H1 (cell line): ENCODE results near the gene ST6GALNAC5. TPM values are rescaled to one million over a fixed set of nuclear protein-coding genes. Genes with fewer than 3 reads are reported as not detected.

Source experiments
- CTCF ChIA-PET: fragments of 300-600 bp; sonication (Branson Sonifier 250); formaldehyde crosslinking; loops from one replicate; lab custom pipeline; 2021; ENCODE audit not compliant: partially characterized antibody; lab: Charles Lee
- POLR2A ChIA-PET: fragments of 300-600 bp; sonication (Branson Sonifier 250); formaldehyde crosslinking; loops from one replicate; lab custom pipeline; 2021; ENCODE audit warnings: inconsistent platforms; ENCODE audit not compliant: partially characterized antibody; lab: Charles Lee
- DNase-seq, 2 experiments: peaks; one replicate each; pipeline versions ENCODE4 v3.0.0 to v3.0.0-alpha.2; 2010 to 2022; ENCODE audit warnings: low spot score in 2 of 2, low read depth in 1 of 2, mixed read lengths in 1 of 2
- FAIRE-seq: peaks from 2 replicates; lab custom pipeline; 2011; peaks lifted over from hg19 to GRCh38; lab: Jason Lieb, UNC
- H2AFZ ChIP-seq: 2 replicates; pipeline ENCODE4 v1.8.1; 2012; ENCODE audit warnings: low read length, inconsistent platforms
- H2AK5ac ChIP-seq: 2 replicates; pipeline ENCODE4 v1.6.1; 2013; ENCODE audit warnings: low read depth, low read length
- H2BK120ac ChIP-seq: replicated peaks from 2 replicates; pipeline ENCODE3; 2013; ENCODE audit warnings: low read depth, low read length, inconsistent platforms
- H2BK12ac ChIP-seq: 2 replicates; pipeline ENCODE4 v1.6.1; 2013; ENCODE audit warnings: low read depth, low read length
- H2BK15ac ChIP-seq: 2 replicates; pipeline ENCODE4 v1.6.1; 2013; ENCODE audit warnings: low read length
- H2BK20ac ChIP-seq: 2 replicates; pipeline ENCODE4 v1.6.1; 2013; ENCODE audit warnings: low read length
- H2BK5ac ChIP-seq: 2 replicates; pipeline ENCODE4 v1.6.1; 2013; ENCODE audit warnings: low read depth, low read length
- H3K14ac ChIP-seq: 2 replicates; pipeline ENCODE4 v1.6.1; 2013; ENCODE audit warnings: inconsistent platforms; ENCODE audit not compliant: insufficient read length
- H3K18ac ChIP-seq: 2 replicates; pipeline ENCODE4 v1.6.1; 2013; ENCODE audit warnings: low read length; ENCODE audit errors: extremely low read depth
- H3K23ac ChIP-seq: 2 replicates; pipeline ENCODE4 v1.6.1; 2013; ENCODE audit warnings: inconsistent platforms; ENCODE audit not compliant: insufficient read length
- H3K23me2 ChIP-seq: 2 replicates; pipeline ENCODE4 v1.6.1; 2013; ENCODE audit warnings: low read depth, low read length
- H3K27ac ChIP-seq: 2 replicates; pipeline ENCODE4 v1.6.1; 2011; ENCODE audit warnings: low read depth, low read length, inconsistent platforms
- H3K27me3 ChIP-seq, 4 experiments: replicated peaks in 1 of 4; 1 replicate in 1 of 4; 2 replicates in 3 of 4; pipeline versions ENCODE4 v1.6.1 to v1.8.1; 2011 to 2013; ENCODE audit warnings: low read length in 3 of 4, mild to moderate bottlenecking in 3 of 4, inconsistent platforms in 2 of 4, mixed read lengths in 2 of 4, moderate library complexity in 1 of 4; ENCODE audit not compliant: control insufficient read depth in 3 of 4, insufficient read depth in 3 of 4; ENCODE audit errors: extremely low read depth in 1 of 4
- H3K36me3 ChIP-seq, 4 experiments: 2 replicates each; pipeline versions ENCODE4 v1.6.1 to v1.8.1; 2011 to 2013; ENCODE audit warnings: mild to moderate bottlenecking in 4 of 4, low read length in 3 of 4, moderate library complexity in 2 of 4, control low read depth in 1 of 4, inconsistent platforms in 1 of 4; ENCODE audit not compliant: insufficient read depth in 4 of 4, control insufficient read depth in 2 of 4
- H3K4ac ChIP-seq: replicated peaks from 2 replicates; pipeline ENCODE3; 2013; ENCODE audit warnings: low read length, low read depth, mixed read lengths, inconsistent platforms; ENCODE audit not compliant: insufficient read length
- H3K4me1 ChIP-seq, 4 experiments: replicated peaks in 1 of 4; 1 replicate in 1 of 4; 2 replicates in 3 of 4; pipeline versions ENCODE4 v1.6.1 to v1.8.1; 2011 to 2013; ENCODE audit warnings: low read length in 3 of 4, inconsistent platforms in 2 of 4, mixed read lengths in 1 of 4; ENCODE audit not compliant: insufficient read depth in 4 of 4, control insufficient read depth in 3 of 4
- H3K4me2 ChIP-seq, 2 experiments: 2 replicates each; pipeline versions ENCODE4 v1.6.1 to v1.8.1; 2011 to 2013; ENCODE audit warnings: low read depth in 2 of 2, low read length in 2 of 2, control low read depth in 1 of 2, inconsistent platforms in 1 of 2, mild to moderate bottlenecking in 1 of 2; ENCODE audit not compliant: insufficient read depth in 1 of 2
- H3K4me3 ChIP-seq, 4 experiments: fragments of 200-600, 300-600 bp in 1 of 4; sonication (generic), shearing (Covaris generic), sonication (Bioruptor Twin) in 1 of 4; 2 replicates each; pipeline versions ENCODE4 v1.5.1 to v1.8.1; 2011 to 2016; ENCODE audit warnings: low read length in 4 of 4, low read depth in 3 of 4, control low read depth in 2 of 4, inconsistent platforms in 2 of 4, mild to moderate bottlenecking in 2 of 4, mixed read lengths in 1 of 4, moderate library complexity in 1 of 4; ENCODE audit not compliant: insufficient read depth in 2 of 4; ENCODE audit errors: extremely low read depth in 1 of 4
- H3K56ac ChIP-seq: replicated peaks from 2 replicates; pipeline ENCODE3; 2013; ENCODE audit warnings: low read depth, mild to moderate bottlenecking, mixed read lengths, low read length, inconsistent platforms; ENCODE audit not compliant: insufficient read length
- H3K79me1 ChIP-seq: 2 replicates; pipeline ENCODE4 v1.6.1; 2013; ENCODE audit warnings: low read depth, low read length, control low read depth
- H3K79me2 ChIP-seq, 2 experiments: 2 replicates each; pipeline versions ENCODE4 v1.6.1 to v1.8.1; 2012 to 2013; ENCODE audit warnings: low read length in 2 of 2, mild to moderate bottlenecking in 2 of 2, inconsistent platforms in 1 of 2; ENCODE audit not compliant: insufficient read depth in 2 of 2, control insufficient read depth in 1 of 2
- H3K9ac ChIP-seq, 4 experiments: replicated peaks in 1 of 4; 1 replicate in 1 of 4; 2 replicates in 3 of 4; pipeline versions ENCODE4 v1.6.1 to v1.8.1; 2011 to 2013; ENCODE audit warnings: low read depth in 3 of 4, low read length in 3 of 4, control low read depth in 2 of 4, mild to moderate bottlenecking in 2 of 4, moderate library complexity in 2 of 4, inconsistent platforms in 1 of 4; ENCODE audit errors: extremely low read depth in 1 of 4
- H3K9me3 ChIP-seq, 2 experiments: 2 replicates each; pipeline versions ENCODE4 v1.6.1 to v1.8.1; 2012 to 2013; ENCODE audit warnings: mild to moderate bottlenecking in 2 of 2, moderate library complexity in 2 of 2, control low read depth in 1 of 2, inconsistent platforms in 1 of 2, low read depth in 1 of 2, low read length in 1 of 2, mixed read lengths in 1 of 2; ENCODE audit not compliant: insufficient read depth in 2 of 2
- H4K20me1 ChIP-seq, 2 experiments: replicated peaks in 1 of 2; 2 replicates each; pipeline versions ENCODE3 to v1.8.1; 2011 to 2013; ENCODE audit warnings: inconsistent platforms in 2 of 2, low read length in 2 of 2, mild to moderate bottlenecking in 1 of 2; ENCODE audit not compliant: insufficient read depth in 2 of 2, control insufficient read depth in 1 of 2
- H4K5ac ChIP-seq: 2 replicates; pipeline ENCODE4 v1.6.1; 2013; ENCODE audit warnings: low read length, low read depth, mixed read lengths, inconsistent platforms; ENCODE audit not compliant: insufficient read length
- H4K8ac ChIP-seq: 2 replicates; pipeline ENCODE4 v1.8.0; 2013; ENCODE audit warnings: mild to moderate bottlenecking, moderate library complexity, low read length, inconsistent platforms; ENCODE audit not compliant: insufficient read depth; ENCODE audit errors: extremely low read depth
- H4K91ac ChIP-seq: replicated peaks from 2 replicates; pipeline ENCODE3; 2013; ENCODE audit warnings: low read length, mixed read lengths, inconsistent platforms; ENCODE audit not compliant: insufficient read length
- BCL11A ChIP-seq, 2 experiments: IDR thresholded peaks; one replicate each; pipeline ENCODE4 v1.6.1; 2011; ENCODE audit warnings: low read depth in 2 of 2, low read length in 2 of 2, mild to moderate bottlenecking in 2 of 2
- CREB1 ChIP-seq: IDR thresholded peaks from 2 replicates; pipeline ENCODE4 v1.6.1; 2012; ENCODE audit warnings: inconsistent platforms
- EP300 ChIP-seq, 2 experiments: IDR thresholded peaks; 1 replicate in 1 of 2; 2 replicates in 1 of 2; pipeline ENCODE4 v1.6.1; 2011 to 2012; ENCODE audit warnings: low read depth in 2 of 2, low read length in 2 of 2, mild to moderate bottlenecking in 2 of 2, borderline replicate concordance in 1 of 2, inconsistent platforms in 1 of 2, moderate library complexity in 1 of 2
- EZH2 ChIP-seq: fragments of 200-600 bp; sonication (generic); IDR thresholded peaks from 2 replicates; pipeline ENCODE4 v1.7.1; 2012; ENCODE audit warnings: low read depth, mild to moderate bottlenecking, moderate library complexity, low read length, inconsistent platforms; ENCODE audit not compliant: severe bottlenecking
- FOSL1 ChIP-seq: IDR thresholded peaks from 2 replicates; pipeline ENCODE4 v1.6.1; 2011; ENCODE audit warnings: mild to moderate bottlenecking, low read depth, low read length, moderate library complexity; ENCODE audit not compliant: insufficient read depth
- GTF2F1 ChIP-seq: IDR thresholded peaks from 2 replicates; pipeline ENCODE4 v1.6.1; 2012; ENCODE audit warnings: low read depth, low read length, improper control_type of control experiment, borderline replicate concordance
- JUND ChIP-seq: IDR thresholded peaks from 2 replicates; pipeline ENCODE4 v1.6.1; 2011; ENCODE audit warnings: mild to moderate bottlenecking, improper control_type of control experiment, low read length
- KDM4A ChIP-seq: IDR thresholded peaks from one replicate; pipeline ENCODE4 v1.7.1; 2012; ENCODE audit warnings: low read depth, mild to moderate bottlenecking, moderate library complexity, low read length, inconsistent platforms; ENCODE audit not compliant: severe bottlenecking
- KDM5A ChIP-seq: fragments of 200-600 bp; IDR thresholded peaks from 2 replicates; pipeline ENCODE4 v1.7.1; 2012; ENCODE audit warnings: mild to moderate bottlenecking, low read length, inconsistent platforms, mixed read lengths
- MAFK ChIP-seq: IDR thresholded peaks from 2 replicates; pipeline ENCODE4 v1.6.1; 2012; ENCODE audit warnings: low read depth, mild to moderate bottlenecking, improper control_type of control experiment, low read length
- PHF8 ChIP-seq: fragments of 200-600 bp; sonication (generic); conservative IDR thresholded peaks from 2 replicates; pipeline ENCODE4 v1.7.1; 2012; ENCODE audit warnings: low read depth, mild to moderate bottlenecking, inconsistent platforms, low read length, moderate library complexity
- RFX5 ChIP-seq: IDR thresholded peaks from 2 replicates; pipeline ENCODE4 v1.6.1; 2011; ENCODE audit warnings: low read depth, low read length, improper control_type of control experiment, borderline replicate concordance
- SP1 ChIP-seq: IDR thresholded peaks from 2 replicates; pipeline ENCODE4 v1.6.1; 2011; ENCODE audit warnings: low read depth, low read length
- SP4 ChIP-seq: IDR thresholded peaks from 2 replicates; pipeline ENCODE4 v1.6.1; 2012; ENCODE audit warnings: low read length, inconsistent platforms
- WGBS, 2 experiments: shearing (Covaris generic) in 1 of 2; methylation state at CpG; one replicate each; pipeline versions ENCODE4 v1.1.6 to v1.1.7; 2013 to 2015; ENCODE audit warnings: low lambda C conversion rate in 2 of 2, mixed read lengths in 2 of 2, inconsistent platforms in 1 of 2, low coverage in 1 of 2, missing lambda C conversion rate in 1 of 2; ENCODE audit not compliant: insufficient replicate concordance in 2 of 2, insufficient coverage in 1 of 2, insufficient read length in 1 of 2; ENCODE audit errors: extremely low coverage in 1 of 2, missing lambda C conversion rate in 1 of 2; 5-methylcytosine and 5-hydroxymethylcytosine counted together
- polyA plus RNA-seq, 7 experiments: library from polyadenylated mRNA; depleted of rRNA in 3 of 7; stranded (reverse) in 5 of 7; unstranded in 2 of 7; fragments of >200 nt in 5 of 7; fragments of 200-250 nt in 2 of 7; gene quantifications; 1 replicate in 5 of 7; 2 replicates in 1 of 7; 4 replicates in 1 of 7; pipeline versions ENCODE4 v1.2.1 to v1.2.3, GENCODE V29; 2011 to 2013; ENCODE audit warnings: missing spikeins in 2 of 7, mixed read lengths in 2 of 7
- total RNA-seq: library from RNA; stranded (reverse); fragmentation: NEBNext Ultra II Directional; extraction: Animal tissue kit (Norgen Biotek cat#: 25700); gene quantifications from 2 replicates; pipeline ENCODE4 v1.2.1, GENCODE V29; 2021

The ST6GALNAC5 gene
- total and polyA plus RNA-seq, 2 of the 8 experiments (the other 6 are each of a cell fraction or from before 2014, with no cell fraction given), result 6.2 to 7.3 TPM

DNA sequence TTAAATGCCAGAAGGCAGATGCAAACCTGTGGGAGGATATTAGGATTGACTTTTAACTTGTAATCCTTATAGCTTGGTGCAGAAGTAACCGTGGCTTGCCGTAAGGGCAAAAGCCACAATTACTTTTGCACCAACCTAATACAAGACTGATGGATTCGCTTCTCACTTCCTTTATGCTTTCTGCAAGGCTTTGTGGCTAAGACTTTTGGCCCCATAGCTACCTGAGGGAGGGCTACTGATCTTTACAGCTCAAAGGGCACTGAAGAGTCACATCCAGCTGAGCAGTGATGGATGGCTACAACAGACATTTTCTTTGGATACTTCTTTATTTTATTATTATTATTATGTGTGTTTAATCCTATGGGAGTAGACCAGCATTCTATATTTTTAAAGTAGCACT lies 140.4 kb downstream of the ST6GALNAC5 start:
- Histone ChIP-seq H3K9ac (no peak overlapping the region), H4K5ac (no peak overlapping the region), H2AFZ (no peak overlapping the region), H2BK20ac (no peak overlapping the region), H3K27me3 (no peaks in the 10 kb centered on the region), H3K9me3 (peaks cover 0 to 4% of the 10 kb centered on the region in 2 experiments; a peak in 2 of 4 replicates), H3K56ac (no peak overlapping the region), H3K23me2 (no peaks in the 10 kb centered on the region), H3K23ac (no peak overlapping the region), H4K20me1 (no peaks in the 10 kb centered on the region), H2BK15ac (no peak overlapping the region), H4K91ac (no peak overlapping the region), H3K79me1 (no peaks in the 10 kb centered on the region), H3K4me3 (no peak overlapping the region), H3K18ac (no peak overlapping the region), H4K8ac (no peak overlapping the region), H3K36me3 (no peaks in the 10 kb centered on the region), H2BK120ac (no peak overlapping the region), H2BK5ac (no peak overlapping the region), H3K4ac (no peak overlapping the region), H3K79me2 (no peaks in the 10 kb centered on the region), H3K4me2 (no peak overlapping the region), H3K14ac (no peak overlapping the region), H2AK5ac (no peak overlapping the region), H3K4me1 (peaks cover 0 to 7% (median 5%) of the 10 kb centered on the region in 4 experiments; a peak in 4 of 7 replicates), H3K27ac (no peak overlapping the region), H2BK12ac (no peak overlapping the region; the same call in 1 of the 2 replicates)
- WGBS, 2 experiments, result 95% methylated on average over 3 of the region's 3 CpGs; no CpG with 5 or more reads in 1 of the 2 experiments
- FAIRE-seq (no peak), DNase-seq (no peak)
- ChIA-PET POLR2A (no interaction called here), CTCF (interaction anchor here (1.5 kb wide), 1 partner anchor 15 kb away, joined by 4 read pairs; no protein-coding TSS in a partner anchor)
- TF ChIP-seq FOSL1 (no peak), MAFK (no peak), JUND (no peak), RFX5 (no peak), EP300 (IDR thresholded peaks at IDR 0.05; ENCODE audit: borderline replicate concordance in 1 of 2, low read depth in 2 of 2, low read length in 2 of 2) (no peak), CREB1 (no peak), PHF8 (no peak), KDM5A (no peak), SP1 (no peak), KDM4A (no peak), GTF2F1 (no peak), BCL11A (IDR thresholded peaks at IDR 0.05; ENCODE audit: low read depth in 2 of 2, low read length in 2 of 2) (no peak), SP4 (no peak), EZH2 (no peak)
